Kidney capillary endothelial cell (primary cell): ENCODE results near the gene MGAT4C.
"Not testable (repeated sequence)": the region's sequence is repeated elsewhere in the genome, so short reads cannot be mapped to it uniquely, and the experiment has no call there.

ENCODE experiments used
- DNase-seq: peaks from one replicate; pipeline ENCODE4 v3.0.0-alpha.2; 2018; ENCODE audit warnings: low spot score

The MGAT4C gene

GRCh38 chr12:86256163-86256562 is at the start of gene MGAT4C:
Gene MGAT4C, minus strand, starts transcription at chr12:86256391.
- no peak for DNase-seq

GRCh38 chr12:86296396-86296795 is 40.2 kb upstream of the MGAT4C start:
- not testable (repeated sequence) for DNase-seq

DNA sequence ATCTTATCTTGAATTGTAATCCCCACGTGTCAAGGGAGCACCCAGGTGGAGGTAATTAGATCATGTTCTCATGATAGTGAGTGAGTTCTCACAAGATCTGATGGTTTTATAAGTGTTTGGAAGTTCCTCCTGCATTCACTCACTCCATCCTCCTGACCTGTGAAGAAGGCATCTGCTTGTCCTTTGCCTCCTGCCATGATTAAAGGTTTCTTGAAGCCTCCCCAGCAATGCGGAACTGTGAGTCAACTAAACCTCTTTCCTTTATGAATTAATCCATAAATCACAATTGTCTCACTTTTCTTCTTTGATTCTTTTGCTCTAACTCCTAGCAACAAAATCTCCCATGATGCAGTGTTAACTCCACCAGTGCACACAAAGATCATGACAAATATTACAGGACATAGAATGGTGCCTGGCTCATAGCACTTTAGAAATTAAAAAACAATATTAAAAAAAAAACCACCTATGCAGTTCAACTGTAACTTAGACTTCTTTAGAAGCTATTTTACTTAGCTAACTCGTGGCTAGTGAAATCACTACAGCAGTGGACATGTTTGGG is 37.6 kb upstream of the MGAT4C start:
- no peak for DNase-seq

DNA sequence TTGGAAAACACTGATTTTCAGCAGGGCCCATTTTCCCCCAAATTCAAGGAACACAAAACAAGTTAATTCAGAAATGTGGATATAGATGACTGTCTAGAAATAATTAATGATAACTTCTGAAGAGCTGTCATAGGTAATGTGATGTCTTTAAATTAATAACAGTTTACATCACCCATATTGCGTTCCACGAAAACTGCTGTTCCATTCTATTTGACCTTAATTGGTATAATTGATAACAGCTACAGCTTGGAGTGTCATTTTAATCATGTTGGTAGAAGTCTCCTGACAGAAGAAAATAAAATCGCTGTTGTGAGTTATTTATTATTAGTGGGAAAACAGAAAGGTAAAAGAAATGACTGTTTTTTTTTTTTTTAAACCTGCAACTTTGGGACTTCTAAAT is 36.3 kb upstream of the MGAT4C start:
- no peak for DNase-seq

GRCh38 chr12:86290615-86291014 is 34.4 kb upstream of the MGAT4C start:
- DNase-seq, result no peak

GRCh38 chr12:86286119-86286518 is 29.9 kb upstream of the MGAT4C start:
- no peak for DNase-seq

DNA sequence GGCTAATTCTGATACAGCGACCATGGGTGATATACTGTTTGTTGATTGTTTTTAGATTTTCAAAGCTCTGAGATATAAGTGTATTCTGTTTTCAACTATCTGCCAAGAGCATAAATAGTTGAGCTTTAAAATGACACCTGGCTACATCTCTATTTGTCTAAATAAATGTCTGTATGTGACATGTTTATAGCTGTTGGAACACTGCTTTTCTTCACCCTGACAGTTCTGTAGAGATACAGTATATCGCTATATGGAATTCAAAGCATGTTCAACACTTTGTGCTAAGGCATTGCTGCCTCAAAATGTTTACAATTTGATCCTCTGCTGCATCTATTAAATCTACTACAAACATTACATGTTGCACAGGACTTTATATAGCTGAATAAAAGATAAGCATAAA is 27.4 kb upstream of the MGAT4C start:
- DNase-seq, result no peak

- no peak for DNase-seq
Measured at GRCh38 chr12:86275356-86275755, 19.2 kb upstream of the MGAT4C start.

GRCh38 chr12:86265329-86265695 is 9.1 kb upstream of the MGAT4C start:
- DNase-seq, result no peak

GRCh38 chr12:86264451-86265328 is 8.5 kb upstream of the MGAT4C start:
- DNase-seq, result no peak

DNA sequence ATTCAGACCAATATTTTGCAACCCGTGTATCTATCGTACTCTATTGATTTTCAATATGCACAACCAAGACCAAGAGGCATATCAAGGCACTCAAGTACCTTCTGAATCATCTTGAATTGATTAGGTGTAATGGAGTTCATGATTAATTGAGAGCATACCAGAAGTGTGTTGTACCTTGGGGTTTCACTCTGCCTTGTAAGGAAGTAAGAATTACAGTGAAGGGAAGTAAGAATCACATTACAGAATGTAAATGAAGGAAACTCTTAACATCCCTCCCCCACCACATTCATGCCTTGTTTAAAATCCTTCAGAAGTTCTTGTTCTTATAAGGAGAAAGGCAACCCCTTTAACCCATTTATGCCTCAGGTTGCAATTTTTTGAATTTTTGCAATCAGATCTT is 5.4 kb upstream of the MGAT4C start:
- DNase-seq, result no peak

DNA sequence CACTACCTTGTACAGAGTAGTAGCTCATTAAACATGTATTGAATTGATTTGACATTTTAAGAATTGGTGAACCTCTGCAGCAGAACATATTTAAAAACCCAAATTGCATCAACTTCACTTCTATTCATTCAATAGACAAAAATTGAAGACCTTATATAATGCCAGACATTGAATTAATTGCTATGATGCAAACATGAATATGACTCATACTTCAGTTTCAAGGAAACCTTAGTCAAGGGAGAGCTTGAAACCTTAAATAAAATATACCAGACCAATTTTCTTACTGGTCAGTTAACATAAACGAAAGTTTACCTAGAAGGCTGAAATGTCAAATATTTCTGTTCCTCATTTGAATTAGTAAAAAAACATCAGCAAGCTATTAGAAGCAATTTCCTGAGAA is 5.0 kb upstream of the MGAT4C start:
- no peak for DNase-seq

GRCh38 chr12:86260183-86260582 is 4.0 kb upstream of the MGAT4C start:
- no peak for DNase-seq

DNA sequence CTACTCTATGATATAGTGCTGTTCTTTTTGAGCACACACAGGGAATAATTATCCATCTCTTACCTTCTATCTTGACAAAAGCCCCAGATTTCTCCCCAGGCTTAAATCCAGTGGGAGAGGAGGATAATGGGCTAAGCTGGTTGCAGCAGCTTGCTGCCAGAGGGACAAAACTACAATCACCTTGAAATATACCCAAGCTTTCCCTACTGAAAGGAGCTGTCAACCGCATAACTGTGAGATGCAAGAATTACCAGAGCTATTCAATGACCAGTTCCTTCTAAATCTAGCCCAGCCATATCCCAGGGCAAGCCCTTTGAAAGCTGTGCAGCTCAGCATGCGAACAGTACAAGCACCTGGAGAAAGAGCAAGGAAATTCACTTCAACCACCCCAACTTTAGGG is 943 bp upstream of the MGAT4C start:
- DNase-seq, result no peak

- no peak for DNase-seq
Measured at GRCh38 chr12:86254399-86255107, 1.6 kb downstream of the MGAT4C start.

- DNase-seq, result no peak
Measured at GRCh38 chr12:86249851-86250250, 6.3 kb downstream of the MGAT4C start.

DNA sequence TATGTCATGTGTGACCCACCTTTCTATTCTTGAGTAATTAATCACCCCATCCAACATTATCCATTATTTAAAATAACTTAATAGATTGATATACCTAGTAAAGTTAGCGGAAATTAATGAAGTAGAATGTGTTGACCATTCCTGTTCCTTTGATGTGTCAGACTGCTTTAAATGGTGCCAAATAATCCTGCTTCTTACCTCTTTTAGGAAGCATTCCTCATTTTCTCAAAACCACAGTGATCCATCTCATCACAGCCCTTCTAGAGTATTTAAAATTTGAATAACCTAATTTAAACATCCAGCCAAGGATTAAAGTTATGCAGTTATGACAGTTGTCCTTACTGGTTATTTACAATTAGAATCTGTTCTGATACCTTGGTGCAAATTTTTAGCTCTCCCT is 6.9 kb downstream of the MGAT4C start:
- no peak for DNase-seq

- no peak for DNase-seq
Measured at GRCh38 chr12:86247871-86248270, 8.3 kb downstream of the MGAT4C start.

DNA sequence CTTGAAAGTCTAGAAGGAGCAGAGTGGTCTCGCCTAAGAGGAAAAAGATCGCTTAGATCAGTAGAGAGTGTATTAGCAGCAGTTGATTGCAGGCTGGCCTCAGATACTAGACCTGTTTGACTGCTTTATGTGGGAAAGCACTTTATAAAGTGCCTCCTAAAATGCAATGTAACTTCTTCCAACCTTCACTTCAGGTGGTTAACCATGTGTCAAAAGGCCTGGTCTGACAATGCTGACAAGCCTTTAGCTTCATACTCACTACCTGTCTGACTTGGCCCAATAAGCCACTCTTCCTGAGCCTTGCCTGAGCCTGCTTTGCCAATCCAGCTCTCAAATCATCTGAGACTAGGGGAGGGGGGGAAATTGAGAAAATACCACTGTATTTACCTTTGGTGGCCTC is 14.6 kb downstream of the MGAT4C start:
- DNase-seq, result no peak

DNA sequence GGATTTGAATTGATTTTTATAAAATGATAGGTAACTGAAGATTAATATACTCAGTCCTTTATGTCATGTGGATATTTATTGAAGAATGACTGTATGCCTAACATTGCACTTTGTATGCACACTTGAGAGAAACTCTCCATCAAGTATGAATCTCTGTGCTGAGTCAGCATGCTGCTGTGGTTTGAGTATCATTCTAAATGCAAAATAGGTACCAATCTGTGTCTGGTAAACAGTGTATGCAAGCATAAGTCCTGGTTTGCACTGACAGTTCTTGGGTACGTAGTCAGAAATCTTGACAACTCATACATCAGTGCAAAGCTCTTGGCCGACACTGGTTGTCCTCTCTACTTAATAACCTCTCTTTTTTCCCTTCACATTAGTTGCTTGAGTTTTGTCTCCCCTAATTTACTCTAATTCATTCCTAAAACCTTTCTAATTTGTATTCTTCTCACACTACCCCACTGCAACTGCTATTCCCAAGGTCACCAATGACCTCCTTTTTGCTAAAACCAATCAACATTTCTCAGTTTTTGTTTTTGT is 21.8 kb downstream of the MGAT4C start:
- DNase-seq, result no peak

DNA sequence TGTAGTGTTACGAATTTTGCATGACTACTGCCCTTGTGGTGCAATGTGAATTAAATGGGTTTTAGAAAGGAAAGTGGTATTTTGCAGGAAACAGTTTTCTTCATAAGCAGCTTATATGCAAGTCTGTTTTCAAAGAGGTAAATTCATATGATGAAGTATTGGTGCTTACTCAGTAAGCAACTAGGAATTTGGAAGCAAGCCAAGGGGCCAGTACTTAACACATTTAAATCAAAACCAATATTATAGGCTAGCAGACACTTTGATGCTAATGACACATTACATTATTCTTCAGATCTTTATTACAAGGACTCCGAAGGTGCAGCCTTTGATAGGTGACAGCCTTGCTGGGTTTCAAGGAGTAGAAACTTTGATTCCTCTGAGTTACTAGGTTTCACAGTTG is 23.1 kb downstream of the MGAT4C start:
- peak; percentile 17 for DNase-seq

GRCh38 chr12:86230516-86231146 is 25.6 kb downstream of the MGAT4C start:
- DNase-seq, result peak; percentile 91
